ENCODE measurements around the gene PNMA6A.
"Not testable (repeated sequence)": the region's sequence is repeated elsewhere in the genome, so short reads cannot be mapped to it uniquely, and the experiment has no call there.

PNMA6A gene

GRCh38 chrX:153065389-153065788, 6.9 kb upstream of the PNMA6A start:
- Histone ChIP-seq H2BK5ac (ENCODE audit: low read depth, low read length, poor library complexity, severe bottlenecking) (no peak overlapping the region), H3K79me1 (replicated peaks; ENCODE audit: low read length, poor library complexity, severe bottlenecking) (no peaks in the 10 kb centered on the region), H3K4me2 (ENCODE audit: low read length, poor library complexity, severe bottlenecking) (no peak overlapping the region), H2AK5ac (ENCODE audit: low read length, severe bottlenecking) (no peak overlapping the region), H3K18ac (ENCODE audit: low read depth in 1 of 2, low read length in 2 of 2) (no peak overlapping the region), H3K36me3 (ENCODE audit: control insufficient read depth in 1 of 2, insufficient read depth in 2 of 2, low read depth in 1 of 2, low read length in 2 of 2) (no peaks in the 10 kb centered on the region), H3K23ac (ENCODE audit: low read length in 2 of 2) (no peak overlapping the region), H4K8ac (ENCODE audit: low read length) (no peak overlapping the region), H2BK120ac (ENCODE audit: low read depth, low read length) (no peak overlapping the region), H3K9me3 (ENCODE audit: control insufficient read depth, low read length) (no peaks in the 10 kb centered on the region), H3K4ac (ENCODE audit: low read depth in 1 of 2, low read length in 2 of 2) (no peak overlapping the region), H3K14ac (ENCODE audit: low read length in 2 of 2) (no peak overlapping the region), H2AFZ (ENCODE audit: low read depth, low read length) (no peak overlapping the region), H4K91ac (ENCODE audit: low read length) (no peak overlapping the region), H2BK15ac (ENCODE audit: low read depth, poor library complexity, severe bottlenecking) (no peak overlapping the region), H3K4me1 (ENCODE audit: control insufficient read depth, insufficient read depth, low read depth, low read length) (peaks cover 2% of the 10 kb centered on the region), H3K27me3 (ENCODE audit: control insufficient read depth in 1 of 2, insufficient read depth in 1 of 2, low read length in 2 of 2) (peaks cover 0 to 14% of the 10 kb centered on the region in 2 experiments), H2BK12ac (ENCODE audit: low read length in 2 of 2) (no peak overlapping the region), H3K9ac (ENCODE audit: low read length) (no peak overlapping the region), H3K27ac (ENCODE audit: low read length, poor library complexity, severe bottlenecking) (no peak overlapping the region), H3K4me3 (ENCODE audit: insufficient read depth in 1 of 2, low read depth in 1 of 2, low read length in 2 of 2) (no peak overlapping the region)
- DNase-seq: no peak
- 64% methylated on average over 6 of the region's 6 CpGs for WGBS

GRCh38 chrX:153066402-153066801, 5.9 kb upstream of the PNMA6A start:
- H2BK12ac ChIP-seq (ENCODE audit: low read length in 2 of 2); H3K36me3 ChIP-seq (ENCODE audit: control insufficient read depth in 1 of 2, insufficient read depth in 2 of 2, low read depth in 1 of 2, low read length in 2 of 2); H3K4me1 ChIP-seq (ENCODE audit: control insufficient read depth, insufficient read depth, low read depth, low read length); H3K27ac ChIP-seq (ENCODE audit: low read length, poor library complexity, severe bottlenecking); DNase-seq; H3K4me2 ChIP-seq (ENCODE audit: low read length, poor library complexity, severe bottlenecking); H3K14ac ChIP-seq (ENCODE audit: low read length in 2 of 2); H3K9me3 ChIP-seq (ENCODE audit: control insufficient read depth, low read length); H3K18ac ChIP-seq (ENCODE audit: low read depth in 1 of 2, low read length in 2 of 2); H3K4me3 ChIP-seq (ENCODE audit: insufficient read depth in 1 of 2, low read depth in 1 of 2, low read length in 2 of 2); H2BK15ac ChIP-seq (ENCODE audit: low read depth, poor library complexity, severe bottlenecking); H3K4ac ChIP-seq (ENCODE audit: low read depth in 1 of 2, low read length in 2 of 2); H4K91ac ChIP-seq (ENCODE audit: low read length); H2AK5ac ChIP-seq (ENCODE audit: low read length, severe bottlenecking); H4K8ac ChIP-seq (ENCODE audit: low read length); H3K79me1 ChIP-seq (replicated peaks; ENCODE audit: low read length, poor library complexity, severe bottlenecking); H2BK5ac ChIP-seq (ENCODE audit: low read depth, low read length, poor library complexity, severe bottlenecking); H2BK120ac ChIP-seq (ENCODE audit: low read depth, low read length); H3K23ac ChIP-seq (ENCODE audit: low read length in 2 of 2); H3K9ac ChIP-seq (ENCODE audit: low read length); H2AFZ ChIP-seq (ENCODE audit: low read depth, low read length): not testable (repeated sequence)
- no CpG with 5 or more reads among the region's 12 CpGs for WGBS
- H3K27me3 ChIP-seq (ENCODE audit: control insufficient read depth in 1 of 2, insufficient read depth in 1 of 2, low read length in 2 of 2): peaks cover 0 to 14% of the 10 kb centered on the region in 2 experiments

GRCh38 chrX:153073331-153073730, 1.1 kb downstream of the PNMA6A start:
- H3K18ac ChIP-seq (ENCODE audit: low read depth in 1 of 2, low read length in 2 of 2); H3K4me2 ChIP-seq (ENCODE audit: low read length, poor library complexity, severe bottlenecking); H2BK15ac ChIP-seq (ENCODE audit: low read depth, poor library complexity, severe bottlenecking); H4K8ac ChIP-seq (ENCODE audit: low read length); H3K23ac ChIP-seq (ENCODE audit: low read length in 2 of 2); H2BK12ac ChIP-seq (ENCODE audit: low read length in 2 of 2); H2BK5ac ChIP-seq (ENCODE audit: low read depth, low read length, poor library complexity, severe bottlenecking); H2AK5ac ChIP-seq (ENCODE audit: low read length, severe bottlenecking); H4K91ac ChIP-seq (ENCODE audit: low read length); H3K4ac ChIP-seq (ENCODE audit: low read depth in 1 of 2, low read length in 2 of 2); DNase-seq; H3K36me3 ChIP-seq (ENCODE audit: control insufficient read depth in 1 of 2, insufficient read depth in 2 of 2, low read depth in 1 of 2, low read length in 2 of 2); H3K4me3 ChIP-seq (ENCODE audit: insufficient read depth in 1 of 2, low read depth in 1 of 2, low read length in 2 of 2); H3K79me1 ChIP-seq (replicated peaks; ENCODE audit: low read length, poor library complexity, severe bottlenecking); H3K27me3 ChIP-seq (ENCODE audit: control insufficient read depth in 1 of 2, insufficient read depth in 1 of 2, low read length in 2 of 2); H3K4me1 ChIP-seq (ENCODE audit: control insufficient read depth, insufficient read depth, low read depth, low read length); H3K9ac ChIP-seq (ENCODE audit: low read length); H2AFZ ChIP-seq (ENCODE audit: low read depth, low read length); H3K9me3 ChIP-seq (ENCODE audit: control insufficient read depth, low read length); H3K27ac ChIP-seq (ENCODE audit: low read length, poor library complexity, severe bottlenecking); H3K14ac ChIP-seq (ENCODE audit: low read length in 2 of 2); H2BK120ac ChIP-seq (ENCODE audit: low read depth, low read length): not testable (repeated sequence)
- no CpG with 5 or more reads among the region's 29 CpGs for WGBS

- WGBS: 93% methylated on average over 13 of the region's 24 CpGs
- H3K4ac ChIP-seq (ENCODE audit: low read depth in 1 of 2, low read length in 2 of 2): no peak overlapping the region
Observed at GRCh38 chrX:153074262-153074899, 2.1 kb downstream of the PNMA6A start.

More at GRCh38 chrX:153074262-153074899, 2.1 kb downstream of the PNMA6A start:
- Histone ChIP-seq H2BK120ac (ENCODE audit: low read depth, low read length) (no peak overlapping the region), H4K91ac (ENCODE audit: low read length) (no peak overlapping the region), H3K18ac (ENCODE audit: low read depth in 1 of 2, low read length in 2 of 2) (no peak overlapping the region), H2AFZ (ENCODE audit: low read depth, low read length) (no peak overlapping the region), H2AK5ac (ENCODE audit: low read length, severe bottlenecking) (no peak overlapping the region), H2BK12ac (ENCODE audit: low read length in 2 of 2) (no peak overlapping the region), H2BK5ac (ENCODE audit: low read depth, low read length, poor library complexity, severe bottlenecking) (no peak overlapping the region), H3K79me1 (replicated peaks; ENCODE audit: low read length, poor library complexity, severe bottlenecking) (no peaks in the 10 kb centered on the region), H3K9me3 (ENCODE audit: control insufficient read depth, low read length) (no peaks in the 10 kb centered on the region), H3K23ac (ENCODE audit: low read length in 2 of 2) (no peak overlapping the region), H3K9ac (ENCODE audit: low read length) (no peak overlapping the region), H3K4me2 (ENCODE audit: low read length, poor library complexity, severe bottlenecking) (no peak overlapping the region), H3K27ac (ENCODE audit: low read length, poor library complexity, severe bottlenecking) (no peak overlapping the region), H3K27me3 (ENCODE audit: control insufficient read depth in 1 of 2, insufficient read depth in 1 of 2, low read length in 2 of 2) (no peaks in the 10 kb centered on the region), H2BK15ac (ENCODE audit: low read depth, poor library complexity, severe bottlenecking) (no peak overlapping the region), H3K36me3 (ENCODE audit: control insufficient read depth in 1 of 2, insufficient read depth in 2 of 2, low read depth in 1 of 2, low read length in 2 of 2) (no peaks in the 10 kb centered on the region), H3K4me1 (ENCODE audit: control insufficient read depth, insufficient read depth, low read depth, low read length) (no peaks in the 10 kb centered on the region), H3K4me3 (ENCODE audit: insufficient read depth in 1 of 2, low read depth in 1 of 2, low read length in 2 of 2) (no peak overlapping the region), H3K14ac (ENCODE audit: low read length in 2 of 2) (no peak overlapping the region), H4K8ac (ENCODE audit: low read length) (no peak overlapping the region)
- DNase-seq: no peak
